ENCODE data around the gene SLC30A9.

The SLC30A9 gene

GRCh38 chr4:42008011-42008786, 17.9 kb downstream of the SLC30A9 start:
- DNase-seq, result no peak

- no peak for DNase-seq
These were observed 25.1 kb downstream of the SLC30A9 start for GRCh38 chr4:42015438-42015837.

- DNase-seq, result no peak
These were observed 28.1 kb downstream of the SLC30A9 start for GRCh38 chr4:42018451-42018850.

GRCh38 chr4:42048394-42048793, 58.1 kb downstream of the SLC30A9 start:
- no peak for DNase-seq

GRCh38 chr4:42050516-42051249, 60.4 kb downstream of the SLC30A9 start:
- DNase-seq, result no peak

- no peak for DNase-seq
These were observed 76.1 kb downstream of the SLC30A9 start for GRCh38 chr4:42066402-42066801.

GRCh38 chr4:42067264-42067663, 76.9 kb downstream of the SLC30A9 start:
- no peak for DNase-seq

GRCh38 chr4:42070463-42070862, 80.1 kb downstream of the SLC30A9 start:
- no peak for DNase-seq

GRCh38 chr4:42074294-42074693, 84.0 kb downstream of the SLC30A9 start:
- DNase-seq, result no peak

GRCh38 chr4:42078184-42078801, 88.0 kb downstream of the SLC30A9 start:
- no peak for DNase-seq

GRCh38 chr4:42080306-42080705, 90.0 kb downstream of the SLC30A9 start:
- no peak for DNase-seq

- no peak for DNase-seq
These were observed 93.5 kb downstream of the SLC30A9 start for GRCh38 chr4:42083816-42084215.

GRCh38 chr4:42088386-42088785, 98.1 kb downstream of the SLC30A9 start:
- DNase-seq, result no peak

GRCh38 chr4:42101446-42101975, 111.2 kb downstream of the SLC30A9 start:
- DNase-seq, result no peak

- no peak for DNase-seq
These were observed 114.2 kb downstream of the SLC30A9 start for GRCh38 chr4:42104521-42104920.

GRCh38 chr4:42112846-42113245, 122.5 kb downstream of the SLC30A9 start:
- DNase-seq, result no peak

GRCh38 chr4:42119886-42120285, 129.6 kb downstream of the SLC30A9 start:
- no peak for DNase-seq

- DNase-seq, result no peak
These were observed 131.9 kb downstream of the SLC30A9 start for GRCh38 chr4:42122237-42122636.

- DNase-seq, result no peak
These were observed 132.8 kb downstream of the SLC30A9 start for GRCh38 chr4:42123071-42123644.

- no peak for DNase-seq
These were observed 141.8 kb downstream of the SLC30A9 start for GRCh38 chr4:42132099-42132498.

- DNase-seq, result no peak
These were observed 142.7 kb downstream of the SLC30A9 start for GRCh38 chr4:42133006-42133405.

GRCh38 chr4:42136371-42136770, 146.0 kb downstream of the SLC30A9 start:
- DNase-seq, result no peak
